ENCODE results near the gene KERA.

Gene KERA

DNA sequence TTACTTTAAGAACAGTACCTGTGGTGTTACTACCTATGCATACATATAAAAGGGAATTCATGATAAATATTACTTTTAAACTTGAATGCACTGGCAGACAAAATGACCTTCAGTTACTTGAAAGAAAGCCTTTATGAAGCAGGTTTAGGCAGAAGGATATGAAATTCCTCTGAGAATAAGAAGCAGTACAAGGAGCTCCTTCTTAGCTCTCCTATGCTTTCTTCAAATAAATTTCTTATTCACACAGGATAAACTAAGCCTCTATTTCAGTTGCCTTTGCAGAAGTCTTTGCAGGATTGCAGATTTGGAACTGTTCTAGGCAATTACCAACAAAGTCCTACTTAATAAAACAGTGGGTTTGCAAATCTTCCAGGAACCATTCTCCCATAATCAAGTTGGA, 54.1 kb downstream of the KERA start:
- DNase-seq: no peak
- H3K27me3 ChIP-seq: no peaks in the 10 kb centered on the region
- no peaks in the 10 kb centered on the region for H3K4me1 ChIP-seq
- no peaks in the 10 kb centered on the region for H3K9me3 ChIP-seq
- no peak overlapping the region for H3K4me3 ChIP-seq (ENCODE audit: low read depth, low read length)
- TF ChIP-seq, protein P1, sequence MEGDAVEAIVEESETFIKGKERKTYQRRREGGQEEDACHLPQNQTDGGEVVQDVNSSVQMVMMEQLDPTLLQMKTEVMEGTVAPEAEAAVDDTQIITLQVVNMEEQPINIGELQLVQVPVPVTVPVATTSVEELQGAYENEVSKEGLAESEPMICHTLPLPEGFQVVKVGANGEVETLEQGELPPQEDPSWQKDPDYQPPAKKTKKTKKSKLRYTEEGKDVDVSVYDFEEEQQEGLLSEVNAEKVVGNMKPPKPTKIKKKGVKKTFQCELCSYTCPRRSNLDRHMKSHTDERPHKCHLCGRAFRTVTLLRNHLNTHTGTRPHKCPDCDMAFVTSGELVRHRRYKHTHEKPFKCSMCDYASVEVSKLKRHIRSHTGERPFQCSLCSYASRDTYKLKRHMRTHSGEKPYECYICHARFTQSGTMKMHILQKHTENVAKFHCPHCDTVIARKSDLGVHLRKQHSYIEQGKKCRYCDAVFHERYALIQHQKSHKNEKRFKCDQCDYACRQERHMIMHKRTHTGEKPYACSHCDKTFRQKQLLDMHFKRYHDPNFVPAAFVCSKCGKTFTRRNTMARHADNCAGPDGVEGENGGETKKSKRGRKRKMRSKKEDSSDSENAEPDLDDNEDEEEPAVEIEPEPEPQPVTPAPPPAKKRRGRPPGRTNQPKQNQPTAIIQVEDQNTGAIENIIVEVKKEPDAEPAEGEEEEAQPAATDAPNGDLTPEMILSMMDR (IDR thresholded peaks at IDR 0.05; ENCODE audit: low read depth, low read length): no peak
- no peaks in the 10 kb centered on the region for H3K36me3 ChIP-seq

DNA sequence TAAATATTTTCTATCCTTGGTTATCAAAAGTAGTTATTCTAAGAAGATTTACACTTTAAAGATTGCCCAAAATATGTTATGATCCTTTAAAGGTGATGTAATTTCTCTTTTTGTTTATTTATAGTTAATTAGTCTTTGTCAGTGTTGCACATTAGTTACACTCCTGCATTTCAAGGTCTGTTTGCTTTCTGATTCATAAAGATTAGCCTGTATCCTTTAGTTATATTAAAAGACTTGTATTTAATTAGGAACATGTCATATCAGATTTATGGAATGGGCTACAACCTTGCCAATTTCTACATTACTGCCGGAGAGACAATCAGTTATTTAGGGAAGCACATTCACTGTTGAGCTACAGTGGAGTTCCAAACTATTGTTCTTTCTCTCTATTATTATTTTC, 56.5 kb downstream of the KERA start:
- Histone ChIP-seq H3K27me3 (no peaks in the 10 kb centered on the region), H3K4me1 (no peaks in the 10 kb centered on the region), H3K36me3 (no peaks in the 10 kb centered on the region), H3K4me3 (ENCODE audit: low read depth, low read length) (no peak overlapping the region), H3K9me3 (no peaks in the 10 kb centered on the region)
- TF ChIP-seq, protein P1 (IDR thresholded peaks at IDR 0.05; ENCODE audit: low read depth, low read length): no peak
- DNase-seq: no peak
